Fibroblast of pulmonary artery (primary cell): ENCODE measurements around the gene CGB5.
A peak's percentile ranks its signal among the peaks of the same experiment; 100 is the strongest.

Experiments
- DNase-seq: peaks from one replicate; pipeline ENCODE4 v3.0.0-alpha.2; 2010; ENCODE audit warnings: low read depth
- H3K4me3 ChIP-seq: replicated peaks from 2 replicates; pipeline ENCODE4 v1.5.1; 2011; ENCODE audit warnings: low read depth, mild to moderate bottlenecking, control low read depth, low read length, moderate library complexity
- TF ChIP-seq, protein P1 (sequence below): IDR thresholded peaks from 2 replicates; pipeline ENCODE4 v1.5.1; 2011; ENCODE audit warnings: mild to moderate bottlenecking, control low read depth, low read length, inconsistent platforms; ENCODE audit errors: missing control alignments

The CGB5 gene

DNA sequence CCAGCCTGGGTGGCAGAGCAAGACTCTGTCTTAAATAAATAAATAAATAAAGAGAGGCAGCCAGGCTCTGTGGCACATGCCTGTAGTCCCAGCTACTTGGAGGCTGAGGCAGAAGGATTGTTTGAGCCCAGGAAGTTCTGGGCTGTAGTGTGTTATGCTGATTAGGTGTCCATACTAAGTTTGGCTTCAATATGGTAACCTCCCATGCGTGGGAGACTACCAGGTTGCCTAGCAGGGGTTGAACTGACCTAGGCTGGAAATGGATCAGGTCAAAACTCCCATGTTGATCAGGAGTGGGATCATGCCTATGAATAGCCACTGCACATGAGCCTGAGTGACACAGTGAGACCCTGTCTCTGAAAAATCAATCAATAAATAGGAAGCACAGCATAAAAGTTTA lies 37.6 kb downstream of the CGB5 start:
- no peak for DNase-seq
- no peak overlapping the region for H3K4me3 ChIP-seq
- TF ChIP-seq, protein P1, sequence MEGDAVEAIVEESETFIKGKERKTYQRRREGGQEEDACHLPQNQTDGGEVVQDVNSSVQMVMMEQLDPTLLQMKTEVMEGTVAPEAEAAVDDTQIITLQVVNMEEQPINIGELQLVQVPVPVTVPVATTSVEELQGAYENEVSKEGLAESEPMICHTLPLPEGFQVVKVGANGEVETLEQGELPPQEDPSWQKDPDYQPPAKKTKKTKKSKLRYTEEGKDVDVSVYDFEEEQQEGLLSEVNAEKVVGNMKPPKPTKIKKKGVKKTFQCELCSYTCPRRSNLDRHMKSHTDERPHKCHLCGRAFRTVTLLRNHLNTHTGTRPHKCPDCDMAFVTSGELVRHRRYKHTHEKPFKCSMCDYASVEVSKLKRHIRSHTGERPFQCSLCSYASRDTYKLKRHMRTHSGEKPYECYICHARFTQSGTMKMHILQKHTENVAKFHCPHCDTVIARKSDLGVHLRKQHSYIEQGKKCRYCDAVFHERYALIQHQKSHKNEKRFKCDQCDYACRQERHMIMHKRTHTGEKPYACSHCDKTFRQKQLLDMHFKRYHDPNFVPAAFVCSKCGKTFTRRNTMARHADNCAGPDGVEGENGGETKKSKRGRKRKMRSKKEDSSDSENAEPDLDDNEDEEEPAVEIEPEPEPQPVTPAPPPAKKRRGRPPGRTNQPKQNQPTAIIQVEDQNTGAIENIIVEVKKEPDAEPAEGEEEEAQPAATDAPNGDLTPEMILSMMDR: no peak

DNA sequence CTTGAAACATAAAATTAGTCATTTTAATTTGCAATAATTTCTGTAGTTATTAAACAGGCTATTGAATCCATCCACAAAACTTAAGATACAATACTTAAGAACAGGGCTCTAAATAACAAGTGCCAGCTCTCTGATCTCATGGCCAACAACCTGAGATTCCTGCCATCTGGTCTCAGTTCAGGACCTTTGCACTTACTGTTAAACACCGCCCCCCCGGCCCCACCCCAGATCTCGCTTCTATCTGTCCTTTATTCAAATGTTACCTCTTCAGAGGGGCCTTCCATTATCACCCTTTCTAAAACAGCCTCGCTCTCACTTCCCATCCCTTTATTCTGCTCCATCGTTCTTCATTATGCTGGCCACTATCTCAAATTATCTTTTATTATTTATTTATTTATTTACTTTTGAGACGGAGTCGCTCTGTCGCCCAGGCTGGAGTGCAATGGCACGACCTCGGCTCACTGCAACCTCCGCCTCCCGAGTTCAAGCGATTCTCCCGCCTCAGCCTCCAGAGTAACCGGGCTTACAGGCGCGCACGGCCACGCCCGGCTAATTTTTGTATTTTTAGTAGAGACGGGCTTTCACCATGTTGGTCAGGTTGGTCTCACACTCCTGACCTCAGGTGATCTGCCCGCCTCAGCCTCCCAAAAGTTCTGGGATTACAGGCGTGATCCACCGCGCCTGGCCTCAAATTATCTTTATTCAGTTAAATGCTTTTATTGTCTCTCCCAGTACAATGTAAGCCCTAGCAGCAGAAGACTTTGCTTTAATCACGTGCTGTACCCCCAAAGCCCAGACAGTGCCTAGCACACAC lies 40.8 kb downstream of the CGB5 start:
- peak overlapping the region; percentile 98 for H3K4me3 ChIP-seq
- TF ChIP-seq, protein P1: no peak
- no peak for DNase-seq

- TF ChIP-seq, protein P1: no peak
- H3K4me3 ChIP-seq: peak within 1 kb of the TSS; percentile 98
- DNase-seq: peak; percentile 100
Observed at GRCh38 chr19:49085020-49085867, 41.6 kb downstream of the CGB5 start, which contains the start of gene SNRNP70. Gene SNRNP70, plus strand, starts transcription at chr19:49085451. Its CDS starts 964 bp downstream, at chr19:49086415.

GRCh38 chr19:49085868-49086232 lies 42.2 kb downstream of the CGB5 start:
- no peak for DNase-seq
- TF ChIP-seq, protein P1: no peak
- peak overlapping the region; percentile 98 for H3K4me3 ChIP-seq

DNA sequence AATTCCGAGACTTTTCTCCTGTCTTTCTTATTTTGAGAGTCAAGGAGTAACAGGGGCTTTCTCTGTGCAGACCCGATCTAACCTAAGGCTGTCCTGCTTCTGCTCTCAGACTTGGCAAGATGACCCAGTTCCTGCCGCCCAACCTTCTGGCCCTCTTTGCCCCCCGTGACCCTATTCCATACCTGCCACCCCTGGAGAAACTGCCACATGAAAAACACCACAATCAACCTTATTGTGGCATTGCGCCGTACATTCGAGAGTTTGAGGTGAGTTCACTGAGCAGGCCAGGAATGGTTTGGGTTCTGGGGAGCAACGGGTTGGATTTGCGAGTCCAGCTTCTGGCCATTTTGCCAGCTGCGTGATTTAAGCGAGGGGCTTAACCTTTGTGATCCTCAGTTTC lies 42.6 kb downstream of the CGB5 start:
- DNase-seq: no peak
- TF ChIP-seq, protein P1: no peak
- H3K4me3 ChIP-seq: peak overlapping the region; percentile 98

GRCh38 chr19:49091391-49092038 lies 47.9 kb downstream of the CGB5 start:
- no peak overlapping the region for H3K4me3 ChIP-seq
- TF ChIP-seq, protein P1: no peak
- DNase-seq: no peak
